ENCODE measurements around the gene BRINP2.

GRCh38 chr1:177209357-177209756 lies 38.6 kb downstream of the BRINP2 start:
- TF ChIP-seq, protein P1, sequence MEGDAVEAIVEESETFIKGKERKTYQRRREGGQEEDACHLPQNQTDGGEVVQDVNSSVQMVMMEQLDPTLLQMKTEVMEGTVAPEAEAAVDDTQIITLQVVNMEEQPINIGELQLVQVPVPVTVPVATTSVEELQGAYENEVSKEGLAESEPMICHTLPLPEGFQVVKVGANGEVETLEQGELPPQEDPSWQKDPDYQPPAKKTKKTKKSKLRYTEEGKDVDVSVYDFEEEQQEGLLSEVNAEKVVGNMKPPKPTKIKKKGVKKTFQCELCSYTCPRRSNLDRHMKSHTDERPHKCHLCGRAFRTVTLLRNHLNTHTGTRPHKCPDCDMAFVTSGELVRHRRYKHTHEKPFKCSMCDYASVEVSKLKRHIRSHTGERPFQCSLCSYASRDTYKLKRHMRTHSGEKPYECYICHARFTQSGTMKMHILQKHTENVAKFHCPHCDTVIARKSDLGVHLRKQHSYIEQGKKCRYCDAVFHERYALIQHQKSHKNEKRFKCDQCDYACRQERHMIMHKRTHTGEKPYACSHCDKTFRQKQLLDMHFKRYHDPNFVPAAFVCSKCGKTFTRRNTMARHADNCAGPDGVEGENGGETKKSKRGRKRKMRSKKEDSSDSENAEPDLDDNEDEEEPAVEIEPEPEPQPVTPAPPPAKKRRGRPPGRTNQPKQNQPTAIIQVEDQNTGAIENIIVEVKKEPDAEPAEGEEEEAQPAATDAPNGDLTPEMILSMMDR (IDR thresholded peaks at IDR 0.05; ENCODE audit: insufficient read depth, low read length): no peak
- TF ChIP-seq POLR2AphosphoS5 (IDR thresholded peaks at IDR 0.05; ENCODE audit: low read depth): no peak
- TF ChIP-seq, protein P2, sequence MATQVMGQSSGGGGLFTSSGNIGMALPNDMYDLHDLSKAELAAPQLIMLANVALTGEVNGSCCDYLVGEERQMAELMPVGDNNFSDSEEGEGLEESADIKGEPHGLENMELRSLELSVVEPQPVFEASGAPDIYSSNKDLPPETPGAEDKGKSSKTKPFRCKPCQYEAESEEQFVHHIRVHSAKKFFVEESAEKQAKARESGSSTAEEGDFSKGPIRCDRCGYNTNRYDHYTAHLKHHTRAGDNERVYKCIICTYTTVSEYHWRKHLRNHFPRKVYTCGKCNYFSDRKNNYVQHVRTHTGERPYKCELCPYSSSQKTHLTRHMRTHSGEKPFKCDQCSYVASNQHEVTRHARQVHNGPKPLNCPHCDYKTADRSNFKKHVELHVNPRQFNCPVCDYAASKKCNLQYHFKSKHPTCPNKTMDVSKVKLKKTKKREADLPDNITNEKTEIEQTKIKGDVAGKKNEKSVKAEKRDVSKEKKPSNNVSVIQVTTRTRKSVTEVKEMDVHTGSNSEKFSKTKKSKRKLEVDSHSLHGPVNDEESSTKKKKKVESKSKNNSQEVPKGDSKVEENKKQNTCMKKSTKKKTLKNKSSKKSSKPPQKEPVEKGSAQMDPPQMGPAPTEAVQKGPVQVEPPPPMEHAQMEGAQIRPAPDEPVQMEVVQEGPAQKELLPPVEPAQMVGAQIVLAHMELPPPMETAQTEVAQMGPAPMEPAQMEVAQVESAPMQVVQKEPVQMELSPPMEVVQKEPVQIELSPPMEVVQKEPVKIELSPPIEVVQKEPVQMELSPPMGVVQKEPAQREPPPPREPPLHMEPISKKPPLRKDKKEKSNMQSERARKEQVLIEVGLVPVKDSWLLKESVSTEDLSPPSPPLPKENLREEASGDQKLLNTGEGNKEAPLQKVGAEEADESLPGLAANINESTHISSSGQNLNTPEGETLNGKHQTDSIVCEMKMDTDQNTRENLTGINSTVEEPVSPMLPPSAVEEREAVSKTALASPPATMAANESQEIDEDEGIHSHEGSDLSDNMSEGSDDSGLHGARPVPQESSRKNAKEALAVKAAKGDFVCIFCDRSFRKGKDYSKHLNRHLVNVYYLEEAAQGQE (IDR thresholded peaks at IDR 0.05; ENCODE audit: insufficient replicate concordance, low read depth): no peak

Measured in HL-60 (cell line).